ENCODE results near the gene NKPD1. TPM values are rescaled to one million over a fixed set of nuclear protein-coding genes. Genes with fewer than 3 reads are reported as not detected.

Gene NKPD1
- polyA plus RNA-seq, 1 donor (not counting 4 experiments of a cell fraction or from before 2014, with no cell fraction given), result 0.37 TPM

GRCh38 chr19:45177817-45178261 is 17.1 kb upstream of the NKPD1 start, which contains the start of gene TRAPPC6A:
Gene TRAPPC6A (minus strand): TSS chr19:45178237. CDS start chr19:45178218, 19 bp downstream.
- DNase-seq (ENCODE audit: low read depth, low spot score), result peak; percentile 66
- Histone ChIP-seq H3K36me3 (ENCODE audit: control insufficient read depth in 2 of 2, extremely low read depth in 1 of 2, insufficient read depth in 2 of 2, low read length in 2 of 2) (peaks cover 0 to 4% of the 10 kb centered on the region in 2 experiments), H4K20me1 (ENCODE audit: control insufficient read depth, extremely low read depth, insufficient read depth, low read length) (no peaks in the 10 kb centered on the region), H3K9me1 (ENCODE audit: control insufficient read depth, extremely low read depth, insufficient read depth, low read length) (no peaks in the 10 kb centered on the region), H2AFZ (ENCODE audit: control insufficient read depth, low read length) (peak within 1 kb of the TSS; percentile 99), H3K4me2 (ENCODE audit: control insufficient read depth, extremely low read depth, insufficient read depth, low read depth, low read length) (peak within 1 kb of the TSS; percentile 96), H3K4me1 (ENCODE audit: control insufficient read depth, extremely low read depth, insufficient read depth, low read length) (peaks cover 20% of the 10 kb centered on the region), H3K27ac (ENCODE audit: control insufficient read depth, insufficient read depth, low read length) (peak within 1 kb of the TSS; percentile 99), H3K4me3 (ENCODE audit: control insufficient read depth in 2 of 3, extremely low read depth in 1 of 3, insufficient read depth in 2 of 3, low read depth in 1 of 3, low read length in 3 of 3) (peak within 1 kb of the TSS; percentile 83 to 99 (median 94)), H3K9me3 (ENCODE audit: control insufficient read depth, low read depth, low read length) (no peaks in the 10 kb centered on the region), H3K27me3 (ENCODE audit: control insufficient read depth, extremely low read depth, insufficient read depth, low read length) (no peaks in the 10 kb centered on the region), H3K9ac (ENCODE audit: control insufficient read depth, extremely low read depth, insufficient read depth, low read length) (peak within 1 kb of the TSS; percentile 98), H3K79me2 (ENCODE audit: control insufficient read depth, insufficient read depth, low read length) (peaks cover 20% of the 10 kb centered on the region)
- peak; percentile 23 for FAIRE-seq
- TF ChIP-seq CTCF (optimal IDR thresholded peaks at IDR 0.05 in 1 of 3, IDR thresholded peaks at IDR 0.05 in 1 of 3, conservative IDR thresholded peaks at IDR 0.05 in 1 of 3; ENCODE audit: extremely low read depth in 1 of 3, insufficient read depth in 2 of 3, low read length in 3 of 3) (no peak), EZH2 (IDR thresholded peaks at IDR 0.05; ENCODE audit: low read length) (no peak)
- dilution Hi-C loops (cut with MboI; ENCODE audit: extremely low pct_ligation_motif_present, low sequenced_read_pairs), result no loop called here

GRCh38 chr19:45175515-45176345 is 14.9 kb upstream of the NKPD1 start:
- no peak for FAIRE-seq
- peaks cover 0 to 1% of the 10 kb centered on the region in 2 experiments for H3K36me3 ChIP-seq (ENCODE audit: control insufficient read depth in 2 of 2, extremely low read depth in 1 of 2, insufficient read depth in 2 of 2, low read length in 2 of 2)
- DNase-seq (ENCODE audit: low read depth, low spot score), result no peak
- H3K79me2 ChIP-seq (ENCODE audit: control insufficient read depth, insufficient read depth, low read length), result peaks cover 12% of the 10 kb centered on the region
- H3K27me3 ChIP-seq (ENCODE audit: control insufficient read depth, extremely low read depth, insufficient read depth, low read length), result no peaks in the 10 kb centered on the region
- no peaks in the 10 kb centered on the region for H3K9me1 ChIP-seq (ENCODE audit: control insufficient read depth, extremely low read depth, insufficient read depth, low read length)
- H3K4me2 ChIP-seq (ENCODE audit: control insufficient read depth, extremely low read depth, insufficient read depth, low read depth, low read length), result peak overlapping the region; percentile 32
- H3K9me3 ChIP-seq (ENCODE audit: control insufficient read depth, low read depth, low read length), result no peaks in the 10 kb centered on the region
- H2AFZ ChIP-seq (ENCODE audit: control insufficient read depth, low read length), result no peak overlapping the region
- peaks cover 22% of the 10 kb centered on the region for H3K4me1 ChIP-seq (ENCODE audit: control insufficient read depth, extremely low read depth, insufficient read depth, low read length)
- no peaks in the 10 kb centered on the region for H4K20me1 ChIP-seq (ENCODE audit: control insufficient read depth, extremely low read depth, insufficient read depth, low read length)
- dilution Hi-C loops (cut with MboI; ENCODE audit: extremely low pct_ligation_motif_present, low sequenced_read_pairs), result no loop called here
- no peak overlapping the region for H3K9ac ChIP-seq (ENCODE audit: control insufficient read depth, extremely low read depth, insufficient read depth, low read length)
- no peak overlapping the region for H3K4me3 ChIP-seq (ENCODE audit: control insufficient read depth in 2 of 3, extremely low read depth in 1 of 3, insufficient read depth in 2 of 3, low read depth in 1 of 3, low read length in 3 of 3)
- TF ChIP-seq CTCF (optimal IDR thresholded peaks at IDR 0.05 in 1 of 3, IDR thresholded peaks at IDR 0.05 in 1 of 3, conservative IDR thresholded peaks at IDR 0.05 in 1 of 3; ENCODE audit: extremely low read depth in 1 of 3, insufficient read depth in 2 of 3, low read length in 3 of 3), result no peak
- no peak for TF ChIP-seq EZH2 (IDR thresholded peaks at IDR 0.05; ENCODE audit: low read length)
- H3K27ac ChIP-seq (ENCODE audit: control insufficient read depth, insufficient read depth, low read length), result no peak overlapping the region

Data from keratinocyte (primary cell).